Thyroid gland (tissue), 4 donors: ENCODE results near the gene SLITRK5. TPM values are rescaled to one million over a fixed set of nuclear protein-coding genes. Genes with fewer than 3 reads are reported as not detected.

Experiments
- DNase-seq, 2 donors: peaks; one replicate each; pipeline ENCODE4 v3.0.0-alpha.2; 2019
- H3K27ac ChIP-seq, 3 donors: fragments of 200-600 bp; sonication (generic); 1 replicate in 2 of 3; 2 replicates in 1 of 3; pipeline ENCODE4 v1.5.1; 2016 to 2019; ENCODE audit warnings: mild to moderate bottlenecking in 1 of 3, moderate library complexity in 1 of 3
- H3K27me3 ChIP-seq: fragments of 200-600 bp; sonication (generic); one replicate; pipeline ENCODE4 v1.5.1; 2019
- H3K36me3 ChIP-seq, 2 donors: fragments of 200-600 bp; sonication (generic); one replicate each; pipeline ENCODE4 v1.5.1; 2016 to 2019
- H3K4me1 ChIP-seq, 2 donors: fragments of 200-600 bp; sonication (generic); one replicate each; pipeline ENCODE4 v1.5.1; 2017 to 2019
- H3K4me3 ChIP-seq, 3 donors: fragments of 200-600 bp; sonication (generic); replicated peaks in 1 of 3; 1 replicate in 2 of 3; 2 replicates in 1 of 3; pipeline ENCODE4 v1.5.1; 2016; ENCODE audit warnings: mild to moderate bottlenecking in 1 of 3
- H3K9me3 ChIP-seq: fragments of 200-600 bp; sonication (generic); one replicate; pipeline ENCODE4 v1.5.1; 2017
- CTCF ChIP-seq, 6 experiments: fragments of 200-600 bp in 3 of 6; fragments of 450-650 bp in 3 of 6; sonication (generic) in 3 of 6; IDR thresholded peaks; one replicate each; pipeline ENCODE4 v1.5.1; 2016 to 2019; ENCODE audit warnings: antibody characterized with exemption in 6 of 6, mild to moderate bottlenecking in 2 of 6, inconsistent platforms in 1 of 6, moderate library complexity in 1 of 6
- POLR2A ChIP-seq, 2 donors: fragments of 450-650 bp; IDR thresholded peaks; one replicate each; pipeline ENCODE4 v1.6.1; 2017; ENCODE audit warnings: antibody characterized with exemption in 2 of 2, mild to moderate bottlenecking in 2 of 2, moderate library complexity in 1 of 2
- WGBS, 2 donors: methylation state at CpG; one replicate each; pipeline ENCODE4 v1.1.5; 2017; 5-methylcytosine and 5-hydroxymethylcytosine counted together
- intact Hi-C: fragments of 100-400 bp; cut with DNase I; formaldehyde crosslinking; loops from one replicate; pipeline ENCODE4 v1.15.1; 2023
- total RNA-seq, 4 donors: library from RNA; depleted of rRNA; stranded (reverse); fragments of >200 nt; gene quantifications; one replicate each; pipeline ENCODE4 v1.2.3, GENCODE V29; 2016

Gene SLITRK5
- 1 to 10 TPM; 1.9 to 7.4 (median 4.0) TPM for total RNA-seq

GRCh38 chr13:87671031-87671752, at the start of gene SLITRK5:
TSS of gene SLITRK5 (plus strand) at chr13:87671371. CDS start at chr13:87675389, 4,018 bp downstream.
- H3K4me3 ChIP-seq = peak within 1 kb of the TSS; percentile 26 to 85 (median 53)
- H3K4me1 ChIP-seq = peaks cover 0 to 25% of the 10 kb centered on the region in 2 donors
- DNase-seq = peak; percentile 84 to 90
- TF ChIP-seq POLR2A (IDR thresholded peaks at IDR 0.05) (peak in 1 of 2 donors; percentile 53), CTCF (IDR thresholded peaks at IDR 0.05) (peak; percentile 50 to 95 (median 69))
- no peaks in the 10 kb centered on the region for H3K9me3 ChIP-seq
- peak within 1 kb of the TSS; percentile 53 to 88 (median 72) for H3K27ac ChIP-seq
- H3K27me3 ChIP-seq = no peaks in the 10 kb centered on the region
- no peaks in the 10 kb centered on the region for H3K36me3 ChIP-seq
- intact Hi-C loops = no loop called here
- WGBS, 2 donors = 0% methylated on average over 27 to 34 of the region's 43 CpGs

GRCh38 chr13:87622971-87623370, 48.2 kb upstream of the SLITRK5 start:
- Histone ChIP-seq H3K36me3 (no peaks in the 10 kb centered on the region), H3K4me1 (no peaks in the 10 kb centered on the region), H3K27ac (no peak overlapping the region), H3K4me3 (no peak overlapping the region), H3K9me3 (no peaks in the 10 kb centered on the region), H3K27me3 (no peaks in the 10 kb centered on the region)
- no peak for DNase-seq
- WGBS, 2 donors = 53 to 63% methylated on average over 1 of the region's 1 CpG
- no peak for TF ChIP-seq POLR2A (IDR thresholded peaks at IDR 0.05)
- TF ChIP-seq CTCF (IDR thresholded peaks at IDR 0.05) = no peak
- intact Hi-C loops = no loop called here

GRCh38 chr13:87656306-87656705, 14.9 kb upstream of the SLITRK5 start:
- 3 to 13% methylated on average over 2 of the region's 2 CpGs for WGBS, 2 donors
- Histone ChIP-seq H3K27me3 (no peaks in the 10 kb centered on the region), H3K9me3 (no peaks in the 10 kb centered on the region), H3K4me1 (no peaks in the 10 kb centered on the region), H3K36me3 (no peaks in the 10 kb centered on the region), H3K4me3 (no peak overlapping the region), H3K27ac (no peak overlapping the region)
- TF ChIP-seq CTCF (IDR thresholded peaks at IDR 0.05) (no peak), POLR2A (IDR thresholded peaks at IDR 0.05) (no peak)
- DNase-seq = no peak
- intact Hi-C loops = no loop called here

- no peak for DNase-seq
- peak in 1 of 6 experiments; percentile 6 for TF ChIP-seq CTCF (IDR thresholded peaks at IDR 0.05)
- no peak for TF ChIP-seq POLR2A (IDR thresholded peaks at IDR 0.05)
- no peak overlapping the region for H3K4me3 ChIP-seq
- H3K27ac ChIP-seq = no peak overlapping the region
- H3K36me3 ChIP-seq = no peaks in the 10 kb centered on the region
- no peaks in the 10 kb centered on the region for H3K27me3 ChIP-seq
- WGBS, 2 donors = 45 to 48% methylated on average over 3 of the region's 3 CpGs
- no peaks in the 10 kb centered on the region for H3K9me3 ChIP-seq
- intact Hi-C loops = no loop called here
- H3K4me1 ChIP-seq = no peaks in the 10 kb centered on the region
These were observed 9.7 kb upstream of the SLITRK5 start for GRCh38 chr13:87661471-87661870.

GRCh38 chr13:87666831-87667230, 4.3 kb upstream of the SLITRK5 start:
- no peak overlapping the region for H3K27ac ChIP-seq
- H3K4me3 ChIP-seq = no peak overlapping the region
- DNase-seq = no peak
- H3K27me3 ChIP-seq = no peaks in the 10 kb centered on the region
- TF ChIP-seq CTCF (IDR thresholded peaks at IDR 0.05) (no peak), POLR2A (IDR thresholded peaks at IDR 0.05) (no peak)
- no peaks in the 10 kb centered on the region for H3K9me3 ChIP-seq
- H3K4me1 ChIP-seq = peaks cover 0 to 3% of the 10 kb centered on the region in 2 donors
- WGBS, 2 donors = 74 to 79% methylated on average over 1 of the region's 1 CpG
- intact Hi-C loops = no loop called here
- no peaks in the 10 kb centered on the region for H3K36me3 ChIP-seq
